ENCODE data around the gene C17orf107. TPM values are rescaled to one million over a fixed set of nuclear protein-coding genes. Genes with fewer than 3 reads are reported as not detected.

C17orf107 gene
- total RNA-seq, 1 donor from 2014 or later = 1.1 TPM

DNA sequence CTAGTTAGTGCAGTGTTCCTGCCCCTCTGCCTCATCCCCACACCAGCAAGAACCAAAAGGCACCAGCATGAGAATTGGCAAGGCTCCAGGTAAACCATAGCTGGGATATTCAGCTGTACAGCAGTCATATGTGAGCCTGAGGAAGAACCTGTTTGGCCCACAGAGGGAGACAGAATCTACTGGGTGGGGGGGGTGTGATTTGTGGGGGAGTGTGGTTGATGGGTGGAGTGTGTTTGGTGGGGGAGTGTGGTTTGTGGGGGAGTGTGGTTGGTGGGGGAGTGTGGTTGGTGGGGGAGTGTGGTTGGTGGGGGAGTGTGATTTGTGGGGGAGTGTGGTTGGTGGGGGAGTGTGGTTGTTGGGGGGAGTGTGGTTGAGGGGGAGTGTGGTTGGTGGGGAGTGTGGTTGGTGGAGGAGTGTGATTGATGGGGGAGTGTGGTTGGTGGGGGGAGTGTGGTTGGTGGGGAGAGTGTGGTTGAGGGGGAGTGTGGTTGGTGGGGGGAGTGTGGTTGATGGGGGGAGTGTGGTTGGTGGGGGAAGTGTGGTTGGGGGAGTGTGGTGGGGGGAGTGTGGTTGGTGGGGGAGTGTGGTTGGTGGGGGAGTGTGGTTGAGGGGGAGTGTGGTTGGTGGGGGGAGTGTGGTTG is 46.6 kb upstream of the C17orf107 start:
- H3K27me3 ChIP-seq = no peaks in the 10 kb centered on the region
- peaks cover 14% of the 10 kb centered on the region for H3F3A ChIP-seq (ENCODE audit: low read depth)
- no peak overlapping the region for H3K4me3 ChIP-seq
- no peak overlapping the region for H3K27ac Mint-ChIP-seq
- H3K79me2 ChIP-seq (ENCODE audit: low read depth) = peaks cover 12% of the 10 kb centered on the region
- no peak for TF ChIP-seq EZH2 (IDR thresholded peaks at IDR 0.05)
- no peak overlapping the region for H3K27ac ChIP-seq
- no peak for DNase-seq (ENCODE audit: low spot score)
- H3K4me2 ChIP-seq = no peak overlapping the region
- H3K4me1 ChIP-seq = peaks cover 24% of the 10 kb centered on the region
- H3K4me3 Mint-ChIP-seq = no peak overlapping the region
- H3K36me3 ChIP-seq = no peaks in the 10 kb centered on the region
- no peak overlapping the region for H3K9ac ChIP-seq
- peaks cover 31% of the 10 kb centered on the region for H3K4me1 Mint-ChIP-seq
- H3K9me3 ChIP-seq (ENCODE audit: low read depth) = no peaks in the 10 kb centered on the region
- H3K27me3 Mint-ChIP-seq (ENCODE audit: insufficient read depth, low read depth) = peaks cover 2% of the 10 kb centered on the region
- peaks cover 5% of the 10 kb centered on the region for H4K20me1 ChIP-seq (ENCODE audit: low read depth)
- H3K36me3 Mint-ChIP-seq = peaks cover 16% of the 10 kb centered on the region
- no peak overlapping the region for H2AFZ ChIP-seq (replicated peaks)
- H3K9me3 Mint-ChIP-seq = no peaks in the 10 kb centered on the region

DNA sequence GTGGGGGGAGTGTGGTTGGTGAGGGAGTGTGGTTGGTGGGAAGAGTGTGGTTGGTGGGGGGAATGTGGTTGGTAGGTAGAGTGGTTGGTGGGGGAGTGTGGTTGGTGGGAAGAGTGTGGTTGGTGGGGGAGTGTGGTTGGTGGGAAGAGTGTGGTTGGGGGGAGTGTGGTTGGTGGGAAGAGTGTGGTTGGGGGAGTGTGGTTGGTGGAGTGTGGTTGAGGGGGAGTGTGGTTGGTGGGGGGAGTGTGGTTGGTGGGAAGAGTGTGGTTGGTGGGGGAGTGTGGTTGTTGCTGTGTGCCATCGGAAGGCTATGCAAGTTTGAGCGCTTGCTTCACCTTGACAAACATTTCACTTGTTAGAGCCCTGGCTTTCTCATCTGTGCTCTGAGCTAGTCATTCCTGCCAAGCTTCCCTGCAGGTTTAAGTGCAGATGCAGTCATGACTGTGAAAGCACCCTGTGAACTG is 46.1 kb upstream of the C17orf107 start:
- Mint-ChIP-seq H3K27ac (no peak overlapping the region), H3K9me3 (no peaks in the 10 kb centered on the region), H3K27me3 (ENCODE audit: insufficient read depth, low read depth) (peaks cover 2% of the 10 kb centered on the region), H3K4me3 (no peak overlapping the region), H3K4me1 (peaks cover 36% of the 10 kb centered on the region), H3K36me3 (peaks cover 16% of the 10 kb centered on the region)
- no peak for DNase-seq (ENCODE audit: low spot score)
- Histone ChIP-seq H3K4me2 (no peak overlapping the region), H3K79me2 (ENCODE audit: low read depth) (peaks cover 12% of the 10 kb centered on the region), H3K4me1 (peaks cover 30% of the 10 kb centered on the region), H3K4me3 (no peak overlapping the region), H3K27me3 (no peaks in the 10 kb centered on the region), H3K9ac (no peak overlapping the region), H2AFZ (replicated peaks) (no peak overlapping the region), H3F3A (ENCODE audit: low read depth) (peaks cover 20% of the 10 kb centered on the region), H3K9me3 (ENCODE audit: low read depth) (no peaks in the 10 kb centered on the region), H3K36me3 (no peaks in the 10 kb centered on the region), H4K20me1 (ENCODE audit: low read depth) (peaks cover 5% of the 10 kb centered on the region), H3K27ac (no peak overlapping the region)
- TF ChIP-seq, protein P1, sequence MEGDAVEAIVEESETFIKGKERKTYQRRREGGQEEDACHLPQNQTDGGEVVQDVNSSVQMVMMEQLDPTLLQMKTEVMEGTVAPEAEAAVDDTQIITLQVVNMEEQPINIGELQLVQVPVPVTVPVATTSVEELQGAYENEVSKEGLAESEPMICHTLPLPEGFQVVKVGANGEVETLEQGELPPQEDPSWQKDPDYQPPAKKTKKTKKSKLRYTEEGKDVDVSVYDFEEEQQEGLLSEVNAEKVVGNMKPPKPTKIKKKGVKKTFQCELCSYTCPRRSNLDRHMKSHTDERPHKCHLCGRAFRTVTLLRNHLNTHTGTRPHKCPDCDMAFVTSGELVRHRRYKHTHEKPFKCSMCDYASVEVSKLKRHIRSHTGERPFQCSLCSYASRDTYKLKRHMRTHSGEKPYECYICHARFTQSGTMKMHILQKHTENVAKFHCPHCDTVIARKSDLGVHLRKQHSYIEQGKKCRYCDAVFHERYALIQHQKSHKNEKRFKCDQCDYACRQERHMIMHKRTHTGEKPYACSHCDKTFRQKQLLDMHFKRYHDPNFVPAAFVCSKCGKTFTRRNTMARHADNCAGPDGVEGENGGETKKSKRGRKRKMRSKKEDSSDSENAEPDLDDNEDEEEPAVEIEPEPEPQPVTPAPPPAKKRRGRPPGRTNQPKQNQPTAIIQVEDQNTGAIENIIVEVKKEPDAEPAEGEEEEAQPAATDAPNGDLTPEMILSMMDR (IDR thresholded peaks at IDR 0.05) = no peak
- TF ChIP-seq EZH2phosphoT487 (IDR thresholded peaks at IDR 0.05) (no peak), EZH2 (IDR thresholded peaks at IDR 0.05) (no peak)

DNA sequence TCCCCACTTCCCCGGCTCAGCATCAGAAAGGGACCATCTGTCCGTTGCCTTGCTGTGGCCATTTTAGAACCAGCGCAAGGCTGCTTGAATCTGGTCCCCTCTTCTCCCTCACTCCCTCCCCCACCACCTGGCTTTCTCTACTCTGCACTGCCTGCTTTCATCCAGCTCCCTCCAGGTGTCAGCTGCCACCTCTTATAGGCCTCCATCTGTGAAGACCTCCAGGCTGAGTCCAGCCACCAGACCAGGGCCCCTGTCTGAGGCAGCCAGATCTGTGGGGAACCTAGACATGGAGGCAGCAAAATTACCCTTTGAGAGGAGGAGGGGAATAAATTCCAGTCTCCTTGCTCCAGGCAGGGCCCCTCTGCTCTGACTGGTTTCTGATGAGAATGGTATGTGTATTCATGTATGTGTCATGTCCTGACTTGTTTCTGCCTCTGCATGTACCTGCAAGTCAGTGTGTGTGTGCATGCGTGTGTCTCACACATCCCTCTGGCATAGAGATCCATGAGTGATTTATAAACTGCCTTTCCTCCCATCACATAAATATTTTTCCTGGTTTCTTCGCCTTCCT is 45.1 kb upstream of the C17orf107 start:
- no peak overlapping the region for H3K4me2 ChIP-seq
- DNase-seq (ENCODE audit: low spot score) = no peak
- Mint-ChIP-seq H3K27me3 (ENCODE audit: insufficient read depth, low read depth) (peaks cover 4% of the 10 kb centered on the region), H3K36me3 (peaks cover 16% of the 10 kb centered on the region), H3K9me3 (no peaks in the 10 kb centered on the region), H3K27ac (peak overlapping the region; percentile 55), H3K4me3 (peak overlapping the region; percentile 19), H3K4me1 (peaks cover 43% of the 10 kb centered on the region)
- no peaks in the 10 kb centered on the region for H3K36me3 ChIP-seq
- H3K27ac ChIP-seq = no peak overlapping the region
- TF ChIP-seq EZH2phosphoT487 (IDR thresholded peaks at IDR 0.05) (no peak), EZH2 (IDR thresholded peaks at IDR 0.05) (no peak)
- TF ChIP-seq, protein P1 (IDR thresholded peaks at IDR 0.05) = no peak
- H3K9me3 ChIP-seq (ENCODE audit: low read depth) = no peaks in the 10 kb centered on the region
- H3K79me2 ChIP-seq (ENCODE audit: low read depth) = peaks cover 12% of the 10 kb centered on the region
- peaks cover 29% of the 10 kb centered on the region for H3F3A ChIP-seq (ENCODE audit: low read depth)
- H4K20me1 ChIP-seq (ENCODE audit: low read depth) = peaks cover 5% of the 10 kb centered on the region
- H2AFZ ChIP-seq (replicated peaks) = no peak overlapping the region
- H3K9ac ChIP-seq = no peak overlapping the region
- H3K27me3 ChIP-seq = no peaks in the 10 kb centered on the region
- H3K4me3 ChIP-seq = no peak overlapping the region
- H3K4me1 ChIP-seq = peaks cover 39% of the 10 kb centered on the region
